GM04503 (cell line): Measurements from ENCODE around the gene ACER1.
"Not testable (repeated sequence)": the region's sequence is repeated elsewhere in the genome, so short reads cannot be mapped to it uniquely, and the experiment has no call there.

Source experiments
- DNase-seq: peaks from one replicate; pipeline ENCODE4 v3.0.0-alpha.2; 2012; ENCODE audit warnings: low read depth

ACER1 gene

GRCh38 chr19:6333439-6333838 is at the start of gene ACER1:
ACER1 (minus strand) TSS chr19:6333612; CDS start chr19:6333551, 61 bp downstream.
- no peak for DNase-seq

GRCh38 chr19:6383188-6383587 is 49.8 kb upstream of the ACER1 start:
- no peak for DNase-seq

- DNase-seq: no peak
Observed at GRCh38 chr19:6381030-6381750, 47.8 kb upstream of the ACER1 start.

GRCh38 chr19:6379744-6380143 is 46.3 kb upstream of the ACER1 start:
- no peak for DNase-seq

GRCh38 chr19:6378486-6378885 is 45.1 kb upstream of the ACER1 start:
- no peak for DNase-seq

- DNase-seq: peak; percentile 35
Observed at GRCh38 chr19:6378041-6378440, 44.6 kb upstream of the ACER1 start.

- DNase-seq: no peak
Observed at GRCh38 chr19:6376512-6377190, 43.2 kb upstream of the ACER1 start.

- no peak for DNase-seq
Observed at GRCh38 chr19:6375411-6376010, 42.1 kb upstream of the ACER1 start, which contains the start of gene PSPN. PSPN (minus strand) TSS chr19:6375933; CDS start chr19:6375849, 84 bp downstream.

GRCh38 chr19:6374711-6375410 is 41.4 kb upstream of the ACER1 start:
- no peak for DNase-seq

- no peak for DNase-seq
Observed at GRCh38 chr19:6374161-6374709, 40.8 kb upstream of the ACER1 start.

GRCh38 chr19:6373813-6374108 is 40.3 kb upstream of the ACER1 start:
- DNase-seq: no peak

- peak; percentile 74 for DNase-seq
Observed at GRCh38 chr19:6373096-6373812, 39.8 kb upstream of the ACER1 start.

- peak; percentile 97 for DNase-seq
Observed at GRCh38 chr19:6372594-6373095, 39.2 kb upstream of the ACER1 start, which contains the start of gene ALKBH7. ALKBH7 (plus strand) TSS chr19:6372794; CDS start chr19:6372821, 27 bp downstream.

- DNase-seq: no peak
Observed at GRCh38 chr19:6364353-6364752, 30.9 kb upstream of the ACER1 start.

GRCh38 chr19:6362351-6362801 is 29.0 kb upstream of the ACER1 start:
- no peak for DNase-seq

- DNase-seq: no peak
Observed at GRCh38 chr19:6362027-6362350, 28.6 kb upstream of the ACER1 start.

GRCh38 chr19:6360857-6361216 is 27.4 kb upstream of the ACER1 start:
- DNase-seq: not testable (repeated sequence)

GRCh38 chr19:6360445-6360844 is 27.0 kb upstream of the ACER1 start:
- not testable (repeated sequence) for DNase-seq

- no peak for DNase-seq
Observed at GRCh38 chr19:6359568-6360341, 26.3 kb upstream of the ACER1 start.

GRCh38 chr19:6358003-6358402 is 24.6 kb upstream of the ACER1 start:
- no peak for DNase-seq

GRCh38 chr19:6357174-6357573 is 23.8 kb upstream of the ACER1 start:
- no peak for DNase-seq
